ENCODE data around the gene BTBD18. TPM values are rescaled to one million over a fixed set of nuclear protein-coding genes. Genes with fewer than 3 reads are reported as not detected.
A peak's percentile ranks its signal among the peaks of the same experiment; 100 is the strongest.

The BTBD18 gene
- total RNA-seq, 4 donors from 2014 or later = not detected

- Histone ChIP-seq H3K9me3 (no peaks in the 10 kb centered on the region), H3K4me3 (no peak overlapping the region), H3K4me1 (peaks cover 41 to 97% (median 67%) of the 10 kb centered on the region in 4 donors), H3K36me3 (no peaks in the 10 kb centered on the region), H3K27me3 (no peaks in the 10 kb centered on the region), H3K27ac (no peak overlapping the region)
- in situ Hi-C loops (cut with MboI; ENCODE audit: low pct_ligation_motif_present in 1 of 4, low pct_unique_long_range_greater_than_20kb in 1 of 4, low sequenced_read_pairs in 3 of 4) (no loop called here), intact Hi-C loops (cut with DNase I; ENCODE audit: low total_unique reads) (no loop called here)
- DNase-seq = no peak
- WGBS, 2 donors (ENCODE audit: low coverage in 1 of 2) = 95 to 96% methylated on average over 3 of the region's 3 CpGs
- TF ChIP-seq EP300 (IDR thresholded peaks at IDR 0.05; ENCODE audit: low read depth) = no peak
- no peak for TF ChIP-seq POLR2AphosphoS5 (IDR thresholded peaks at IDR 0.05)
- no peak for TF ChIP-seq POLR2A (IDR thresholded peaks at IDR 0.05)
- no peak for TF ChIP-seq CTCF (IDR thresholded peaks at IDR 0.05)
Observed at GRCh38 chr11:57771365-57771764, 19.7 kb upstream of the BTBD18 start.

DNA sequence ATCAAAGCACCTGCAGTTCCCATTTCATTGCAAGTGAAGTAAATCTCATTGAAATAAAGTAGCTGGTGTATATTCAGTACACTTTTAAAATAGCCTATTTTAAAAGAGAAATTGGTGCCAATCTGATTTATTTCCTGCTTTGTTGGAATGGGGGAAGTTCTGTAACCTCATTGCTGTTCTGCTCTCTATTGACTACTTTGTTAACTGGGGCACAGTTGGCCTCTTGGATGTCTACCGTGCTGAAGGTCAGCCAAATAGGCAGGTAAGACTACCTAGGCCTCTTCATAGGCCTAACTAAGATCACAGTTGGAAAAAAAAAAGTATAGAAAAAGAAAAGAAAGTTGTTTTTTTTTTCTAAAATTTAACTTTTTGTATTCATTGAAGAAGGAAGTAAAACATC, 19.2 kb upstream of the BTBD18 start:
- Histone ChIP-seq H3K27me3 (no peaks in the 10 kb centered on the region), H3K9me3 (no peaks in the 10 kb centered on the region), H3K36me3 (no peaks in the 10 kb centered on the region), H3K4me1 (peaks cover 35 to 97% (median 64%) of the 10 kb centered on the region in 4 donors), H3K4me3 (no peak overlapping the region), H3K27ac (peak overlapping the region in 2 of 4 donors; percentile 6 to 18)
- DNase-seq = no peak
- in situ Hi-C loops (cut with MboI; ENCODE audit: low pct_ligation_motif_present in 1 of 4, low pct_unique_long_range_greater_than_20kb in 1 of 4, low sequenced_read_pairs in 3 of 4) = no loop called here
- intact Hi-C loops (cut with DNase I; ENCODE audit: low total_unique reads) = no loop called here
- WGBS, 2 donors (ENCODE audit: low coverage in 1 of 2) = 27 to 41% methylated on average over 1 of the region's 1 CpG
- TF ChIP-seq POLR2A (IDR thresholded peaks at IDR 0.05) (no peak), POLR2AphosphoS5 (IDR thresholded peaks at IDR 0.05) (no peak), CTCF (IDR thresholded peaks at IDR 0.05) (no peak), EP300 (IDR thresholded peaks at IDR 0.05; ENCODE audit: low read depth) (no peak)

GRCh38 chr11:57764972-57765371, 13.4 kb upstream of the BTBD18 start:
- peak overlapping the region in 3 of 4 donors; percentile 46 to 80 (median 65) for H3K4me3 ChIP-seq
- no peaks in the 10 kb centered on the region for H3K27me3 ChIP-seq
- no peaks in the 10 kb centered on the region for H3K9me3 ChIP-seq
- intact Hi-C loops (cut with DNase I; ENCODE audit: low total_unique reads) = loop anchor here (5.0 kb wide), 1 partner anchor 37 kb away; no protein-coding TSS in a partner anchor
- H3K27ac ChIP-seq = peak overlapping the region; percentile 89 to 99 (median 96)
- DNase-seq = no peak
- peaks cover 0 to 69% (median 41%) of the 10 kb centered on the region in 4 donors for H3K4me1 ChIP-seq
- in situ Hi-C loops (cut with MboI; ENCODE audit: low pct_ligation_motif_present in 1 of 4, low pct_unique_long_range_greater_than_20kb in 1 of 4, low sequenced_read_pairs in 3 of 4) = loop anchor here in 1 of 4 donors (5.0 kb wide), 1 partner anchor 37 kb away; no protein-coding TSS in a partner anchor
- H3K36me3 ChIP-seq = no peaks in the 10 kb centered on the region
- TF ChIP-seq CTCF (IDR thresholded peaks at IDR 0.05) = no peak
- no peak for TF ChIP-seq EP300 (IDR thresholded peaks at IDR 0.05; ENCODE audit: low read depth)
- TF ChIP-seq POLR2A (IDR thresholded peaks at IDR 0.05) = no peak
- TF ChIP-seq POLR2AphosphoS5 (IDR thresholded peaks at IDR 0.05) = no peak
- WGBS, 2 donors (ENCODE audit: low coverage in 1 of 2) = 17 to 20% methylated on average over 2 of the region's 2 CpGs

DNA sequence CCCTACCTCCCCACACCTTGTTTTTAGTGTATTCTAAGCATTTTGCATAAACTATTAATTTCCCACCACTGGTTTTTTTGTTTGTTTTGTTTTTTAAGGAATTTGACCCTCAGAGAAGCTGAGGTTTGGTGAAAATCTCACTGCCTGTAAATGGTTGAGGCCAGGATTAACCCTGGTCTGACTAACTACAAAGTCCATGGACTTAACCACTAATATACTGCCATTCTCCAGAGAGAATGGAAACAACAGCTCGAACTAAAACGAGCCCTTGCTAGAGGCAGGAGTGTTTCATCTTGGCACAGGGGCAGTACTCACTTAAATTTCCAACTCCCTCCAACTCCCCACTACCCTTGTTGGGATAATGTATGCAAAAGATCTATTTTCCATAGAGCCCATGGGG, 12.9 kb upstream of the BTBD18 start:
- peak overlapping the region in 3 of 4 donors; percentile 46 to 80 (median 65) for H3K4me3 ChIP-seq
- DNase-seq = no peak
- intact Hi-C loops (cut with DNase I; ENCODE audit: low total_unique reads) (loop anchor here (5.0 kb wide), 1 partner anchor 38 kb away; no protein-coding TSS in a partner anchor), in situ Hi-C loops (cut with MboI; ENCODE audit: low pct_ligation_motif_present in 1 of 4, low pct_unique_long_range_greater_than_20kb in 1 of 4, low sequenced_read_pairs in 3 of 4) (loop anchor here in 1 of 4 donors (5.0 kb wide), 1 partner anchor 38 kb away; no protein-coding TSS in a partner anchor)
- TF ChIP-seq CTCF (IDR thresholded peaks at IDR 0.05) (no peak), EP300 (IDR thresholded peaks at IDR 0.05; ENCODE audit: low read depth) (no peak)
- no peaks in the 10 kb centered on the region for H3K9me3 ChIP-seq
- 22% methylated on average over 2 of the region's 2 CpGs; no CpG with 5 or more reads in 1 of the 2 donors for WGBS, 2 donors (ENCODE audit: low coverage in 1 of 2)
- H3K27me3 ChIP-seq = no peaks in the 10 kb centered on the region
- peaks cover 0 to 64% (median 39%) of the 10 kb centered on the region in 4 donors for H3K4me1 ChIP-seq
- H3K36me3 ChIP-seq = no peaks in the 10 kb centered on the region
- H3K27ac ChIP-seq = peak overlapping the region; percentile 89 to 99 (median 96)

Data from transverse colon (tissue), 4 donors.